A549 treated with dexamethasone at 1 μM for 4 hours (cell line): Measurements from ENCODE around the gene OR3A3. TPM values are rescaled to one million over a fixed set of nuclear protein-coding genes. Genes with fewer than 3 reads are reported as not detected.

Source experiments
- total RNA-seq: library from RNA; stranded (reverse); fragments of 200-300 nt; extraction: Qiagen RNA extraction; gene quantifications from 5 replicates; pipeline ENCODE4 v1.2.3, GENCODE V29; 2022

Gene OR3A3
- total RNA-seq, result not detected in 5 replicates

DNA sequence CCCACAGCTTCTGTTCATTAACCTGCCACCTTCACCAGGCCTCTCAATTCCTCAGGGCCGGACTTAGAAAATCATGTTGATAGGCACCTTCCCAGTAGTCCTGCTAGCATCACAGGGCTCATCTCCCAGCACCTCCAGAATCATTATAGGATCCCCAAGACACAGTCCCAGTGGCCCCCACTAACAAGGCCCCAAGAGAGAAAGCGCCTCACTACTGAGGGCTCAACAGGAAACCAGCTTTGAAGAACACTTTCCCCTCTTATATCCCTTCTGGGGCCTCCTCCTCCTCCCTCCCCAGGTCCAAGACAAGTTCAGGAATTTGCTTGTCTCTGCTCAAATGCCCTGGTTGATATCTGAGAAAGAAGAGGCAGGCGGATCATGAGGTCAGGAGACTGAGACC lies at the start of gene OR3A3:
Gene OR3A3 (plus strand): TSS at position 301 of the 400 bp plus-strand sequence.

DNA sequence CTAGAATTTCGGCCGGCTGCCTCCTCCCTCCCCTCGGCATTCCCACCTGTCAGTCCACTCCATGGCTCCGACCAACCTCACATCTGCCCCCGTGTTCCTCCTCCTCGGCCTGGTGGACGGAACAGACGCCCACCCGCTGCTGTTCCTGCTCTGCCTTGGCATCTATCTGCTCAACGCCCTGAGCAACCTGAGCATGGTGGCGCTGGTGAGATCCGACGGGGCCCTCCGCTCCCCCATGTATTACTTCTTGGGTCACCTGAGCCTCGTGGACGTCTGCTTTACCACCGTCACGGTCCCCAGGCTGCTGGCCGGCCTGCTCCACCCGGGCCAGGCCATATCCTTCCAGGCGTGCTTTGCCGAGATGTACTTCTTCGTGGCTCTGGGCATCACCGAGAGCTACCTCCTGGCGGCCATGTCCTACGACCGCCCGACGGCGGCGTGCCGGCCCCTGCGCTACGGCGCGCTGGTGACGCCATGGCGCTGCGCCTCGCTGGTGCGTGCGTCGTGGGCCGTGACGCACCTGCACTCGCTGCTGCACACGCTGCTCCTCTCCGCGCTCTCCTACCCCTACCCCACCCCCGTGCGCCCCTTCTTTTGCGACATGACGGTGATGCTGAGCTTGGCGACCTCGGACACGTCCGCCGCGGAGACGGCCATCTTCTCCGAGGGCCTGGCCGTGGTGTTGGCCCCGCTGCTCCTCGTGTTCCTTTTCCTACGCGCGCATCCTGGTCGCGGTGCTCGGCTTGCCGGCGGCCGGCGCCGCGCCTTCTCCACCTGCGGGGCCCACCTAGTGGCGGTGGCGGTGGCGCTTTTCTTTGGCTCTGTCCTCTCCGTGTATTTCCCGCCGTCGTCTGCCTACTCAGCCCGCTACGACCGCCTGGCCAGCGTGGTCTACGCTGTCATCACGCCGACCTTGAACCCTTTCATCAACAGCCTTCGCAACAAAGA lies 25.0 kb upstream of the OR3A3 start, which contains the start of gene OR3A2:
Gene OR3A2 (minus strand): TSS at position 440 of the 948 bp plus-strand sequence.

DNA sequence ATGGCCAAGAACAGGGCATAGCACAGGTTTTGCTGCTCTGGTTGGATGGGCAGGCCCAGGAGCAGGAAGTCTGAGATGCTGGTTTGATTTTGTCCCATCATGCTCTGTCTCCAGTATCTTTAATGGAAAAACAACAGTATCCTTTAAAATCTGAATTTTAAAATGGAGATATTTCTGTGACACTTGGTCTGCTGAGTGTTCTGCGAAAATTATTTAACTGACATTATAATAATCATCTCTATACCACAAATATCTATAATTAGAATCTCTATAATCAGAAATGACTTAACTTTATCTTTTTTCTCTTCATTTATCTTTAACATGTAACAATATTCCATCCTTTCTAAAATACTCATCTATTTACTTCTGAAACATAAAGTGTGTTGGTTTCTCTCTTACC lies 12.9 kb upstream of the OR3A3 start, which contains the start of gene OR1E1:
Gene OR1E1 (minus strand): TSS at position 101 of the 400 bp plus-strand sequence. CDS start 0 bp downstream, at position 101.

DNA sequence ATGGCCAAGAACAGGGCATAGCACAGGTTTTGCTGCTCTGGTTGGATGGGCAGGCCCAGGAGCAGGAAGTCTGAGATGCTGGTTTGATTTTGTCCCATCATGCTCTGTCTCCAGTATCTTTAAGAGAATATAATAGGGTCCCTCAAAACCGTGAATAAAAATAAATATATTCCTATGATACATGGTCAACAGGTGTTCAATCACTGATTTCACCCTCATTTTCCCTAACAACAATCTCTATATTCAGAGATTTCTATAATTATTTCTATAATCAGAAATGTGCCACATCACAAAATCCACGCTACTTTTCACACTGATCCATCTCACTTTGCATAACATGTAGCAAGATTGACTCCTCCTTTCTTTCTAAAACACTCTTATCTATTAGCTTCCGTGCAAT lies 22.6 kb downstream of the OR3A3 start, which contains the start of gene OR1E2:
Gene OR1E2 (minus strand): TSS at position 101 of the 400 bp plus-strand sequence. CDS start 0 bp downstream, at position 101.

DNA sequence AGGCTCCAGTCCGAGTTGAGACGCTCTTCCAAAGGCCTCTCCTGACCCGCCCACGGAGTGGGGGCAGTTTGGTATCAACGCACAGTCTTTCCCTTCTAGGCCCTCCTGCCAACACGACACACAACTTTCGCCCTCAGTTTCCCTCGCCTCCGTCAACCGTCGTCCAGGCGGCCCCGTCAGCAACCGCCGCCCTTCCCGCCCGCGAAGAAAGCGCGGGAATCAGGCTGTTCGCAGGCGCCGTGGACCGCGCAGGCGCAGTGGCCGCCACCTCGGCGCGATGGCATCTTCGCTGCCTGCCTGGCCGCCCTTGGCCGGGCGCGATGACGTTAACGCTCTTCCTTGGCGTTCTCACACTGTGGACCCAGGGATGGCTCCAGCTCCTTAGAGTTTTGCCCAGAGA lies 60.4 kb downstream of the OR3A3 start, which contains the start of gene SPATA22:
Gene SPATA22 (minus strand): TSS at position 221 of the 400 bp plus-strand sequence. CDS start 2,494 bp downstream, outside the sequence.

Other genes with a start within 250 kb of the OR3A3 start
- gene OR1A2, start 213.9 kb upstream of the OR3A3 start, total RNA-seq, result not detected in 5 replicates
- gene OR1A1, start 203.7 kb upstream of the OR3A3 start, total RNA-seq, result not detected in 5 replicates
- not detected in 5 replicates for gene OR3A1, start 113.0 kb upstream of the OR3A3 start, total RNA-seq
- gene OR3A2, start 25.1 kb upstream of the OR3A3 start, total RNA-seq, result not detected in 5 replicates
- not detected in 5 replicates for gene OR1E1, start 13.0 kb upstream of the OR3A3 start, total RNA-seq
- not detected in 5 replicates for gene OR1E2, start 22.5 kb downstream of the OR3A3 start, total RNA-seq
- gene SPATA22, start 60.4 kb downstream of the OR3A3 start, total RNA-seq, result not detected in 5 replicates
- not detected in 5 replicates for gene ASPA, start 64.6 kb downstream of the OR3A3 start, total RNA-seq
- gene TRPV3, start 146.4 kb downstream of the OR3A3 start, total RNA-seq, result 0.19 to 0.38 TPM (median 0.32 TPM) in 5 replicates
- gene TRPV1, start 198.0 kb downstream of the OR3A3 start, total RNA-seq, result 2.1 to 5.5 TPM (median 3.9 TPM) in 5 replicates
- 11.0 to 17.3 TPM (median 16.0 TPM) in 5 replicates for gene SHPK, start 224.9 kb downstream of the OR3A3 start, total RNA-seq
- 11.4 to 15.0 TPM (median 13.7 TPM) in 5 replicates for gene CTNS, start 225.4 kb downstream of the OR3A3 start, total RNA-seq